Bronchial epithelial cell (primary cell): ENCODE measurements around the gene CD44. TPM values are rescaled to one million over a fixed set of nuclear protein-coding genes. Genes with fewer than 3 reads are reported as not detected.
A peak's percentile ranks its signal among the peaks of the same experiment; 100 is the strongest.

Experiments used
- DNase-seq: peaks from one replicate; pipeline ENCODE4 v3.0.0-alpha.2; 2010; ENCODE audit warnings: low read depth
- FAIRE-seq: peaks from 2 replicates; lab custom pipeline; 2011; peaks lifted over from hg19 to GRCh38; lab: Jason Lieb, UNC
- H3K27me3 ChIP-seq: 2 replicates; pipeline ENCODE4 v1.5.1; 2011; ENCODE audit warnings: low read length; ENCODE audit not compliant: control insufficient read depth, insufficient read depth
- H3K36me3 ChIP-seq: 2 replicates; pipeline ENCODE4 v1.5.1; 2011; ENCODE audit warnings: low read length; ENCODE audit not compliant: control insufficient read depth, insufficient read depth
- H3K4me3 ChIP-seq: 2 replicates; pipeline ENCODE4 v1.5.1; 2011; ENCODE audit warnings: mild to moderate bottlenecking, low read depth, low read length, control low read depth
- total RNA-seq: library from RNA; depleted of rRNA; stranded (reverse); fragments of >200 nt; gene quantifications from 2 replicates; pipeline ENCODE4 v1.2.1, GENCODE V29; 2014
- TF ChIP-seq, protein P1 (sequence below): IDR thresholded peaks from 2 replicates; pipeline ENCODE4 v1.5.1; 2011; ENCODE audit warnings: mild to moderate bottlenecking, moderate library complexity, low read length, control low read depth, inconsistent platforms; ENCODE audit not compliant: insufficient read depth, severe bottlenecking

Gene CD44
- total RNA-seq, 1 donor from 2014 or later, result 254 TPM

DNA sequence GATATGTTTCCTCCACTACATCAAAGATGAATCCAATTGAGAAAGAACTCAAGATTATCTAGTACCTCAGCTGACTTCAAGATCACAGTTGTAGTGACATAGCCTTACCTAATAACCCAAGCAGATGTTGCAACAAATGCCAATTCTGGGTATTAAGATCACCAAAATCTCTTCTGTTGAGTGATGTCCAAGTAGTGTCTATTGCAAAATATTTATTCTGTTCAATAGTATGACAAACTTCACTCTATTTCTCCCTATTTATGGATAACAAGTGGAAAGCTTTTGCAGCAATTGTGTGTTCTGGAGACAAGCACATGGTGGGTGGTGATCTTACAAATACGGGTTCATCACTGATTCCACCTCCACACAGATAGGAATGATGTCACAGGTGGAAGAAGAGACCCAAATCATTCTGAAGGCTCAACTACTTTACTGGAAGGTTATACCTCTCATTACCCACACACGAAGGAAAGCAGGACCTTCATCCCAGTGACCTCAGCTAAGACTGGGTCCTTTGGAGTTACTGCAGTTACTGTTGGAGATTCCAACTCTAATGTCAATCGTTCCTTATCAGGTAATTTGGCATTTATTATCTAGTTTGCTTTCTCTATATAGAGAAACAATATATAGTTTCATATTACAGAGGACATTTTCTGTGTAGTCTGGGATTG is 72.0 kb downstream of the CD44 start:
- no peak for FAIRE-seq
- H3K36me3 ChIP-seq, result peaks cover 16% of the 10 kb centered on the region

DNA sequence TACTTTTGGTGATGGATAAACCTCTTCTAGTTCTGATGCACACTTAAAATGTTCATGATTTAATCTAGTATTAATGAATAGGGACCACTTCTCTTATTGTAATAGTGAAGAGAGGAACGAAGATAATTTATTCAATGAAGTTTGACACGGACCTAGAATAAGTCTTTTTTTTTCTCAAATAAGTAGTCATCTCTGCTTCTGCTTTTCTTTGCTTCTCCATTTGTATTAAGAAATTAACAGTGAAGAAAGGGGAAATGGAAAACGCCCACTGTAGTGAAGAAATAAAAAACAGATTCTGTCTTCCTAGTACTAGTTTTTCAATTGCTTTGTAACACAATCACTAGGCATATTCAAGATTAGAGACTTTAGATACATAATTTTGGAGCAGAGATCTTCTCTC is 73.0 kb downstream of the CD44 start:
- TF ChIP-seq, protein P1, sequence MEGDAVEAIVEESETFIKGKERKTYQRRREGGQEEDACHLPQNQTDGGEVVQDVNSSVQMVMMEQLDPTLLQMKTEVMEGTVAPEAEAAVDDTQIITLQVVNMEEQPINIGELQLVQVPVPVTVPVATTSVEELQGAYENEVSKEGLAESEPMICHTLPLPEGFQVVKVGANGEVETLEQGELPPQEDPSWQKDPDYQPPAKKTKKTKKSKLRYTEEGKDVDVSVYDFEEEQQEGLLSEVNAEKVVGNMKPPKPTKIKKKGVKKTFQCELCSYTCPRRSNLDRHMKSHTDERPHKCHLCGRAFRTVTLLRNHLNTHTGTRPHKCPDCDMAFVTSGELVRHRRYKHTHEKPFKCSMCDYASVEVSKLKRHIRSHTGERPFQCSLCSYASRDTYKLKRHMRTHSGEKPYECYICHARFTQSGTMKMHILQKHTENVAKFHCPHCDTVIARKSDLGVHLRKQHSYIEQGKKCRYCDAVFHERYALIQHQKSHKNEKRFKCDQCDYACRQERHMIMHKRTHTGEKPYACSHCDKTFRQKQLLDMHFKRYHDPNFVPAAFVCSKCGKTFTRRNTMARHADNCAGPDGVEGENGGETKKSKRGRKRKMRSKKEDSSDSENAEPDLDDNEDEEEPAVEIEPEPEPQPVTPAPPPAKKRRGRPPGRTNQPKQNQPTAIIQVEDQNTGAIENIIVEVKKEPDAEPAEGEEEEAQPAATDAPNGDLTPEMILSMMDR, result no peak
- no peak for FAIRE-seq
- Histone ChIP-seq H3K27me3 (no peaks in the 10 kb centered on the region), H3K36me3 (peaks cover 18% of the 10 kb centered on the region), H3K4me3 (no peak overlapping the region)
- DNase-seq, result no peak

More for the DNA sequence above, 72.0 kb downstream of the CD44 start:
- no peak overlapping the region for H3K4me3 ChIP-seq
- H3K27me3 ChIP-seq, result no peaks in the 10 kb centered on the region
- no peak for DNase-seq
- TF ChIP-seq, protein P1, result no peak

DNA sequence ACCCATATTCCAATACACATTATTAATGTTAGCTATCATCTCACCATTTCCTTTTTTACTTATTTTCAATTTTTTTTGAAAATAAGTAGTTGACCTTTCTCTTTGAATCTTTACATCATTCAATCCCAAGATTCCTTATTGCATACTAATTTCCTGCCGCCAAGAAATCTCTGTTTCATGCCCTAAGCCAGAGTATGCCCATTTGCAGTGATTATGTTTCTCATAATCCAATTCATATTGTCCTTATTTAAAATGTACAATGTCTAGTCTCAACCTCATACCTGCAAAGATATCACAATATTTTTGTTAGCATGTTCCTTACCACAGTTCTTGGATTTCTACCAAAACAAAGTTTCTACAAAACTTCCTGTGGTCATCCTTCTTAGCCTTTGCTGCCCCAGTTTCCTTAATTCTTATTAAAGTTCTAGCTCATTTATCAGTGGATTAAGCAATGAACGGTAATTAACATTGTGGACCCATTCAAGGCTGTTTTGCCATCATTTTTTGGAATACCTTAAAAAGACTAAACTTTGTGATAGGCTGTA is 75.3 kb downstream of the CD44 start:
- Histone ChIP-seq H3K27me3 (no peaks in the 10 kb centered on the region), H3K36me3 (peaks cover 18% of the 10 kb centered on the region), H3K4me3 (no peak overlapping the region)
- DNase-seq, result no peak
- no peak for FAIRE-seq
- TF ChIP-seq, protein P1, result no peak

DNA sequence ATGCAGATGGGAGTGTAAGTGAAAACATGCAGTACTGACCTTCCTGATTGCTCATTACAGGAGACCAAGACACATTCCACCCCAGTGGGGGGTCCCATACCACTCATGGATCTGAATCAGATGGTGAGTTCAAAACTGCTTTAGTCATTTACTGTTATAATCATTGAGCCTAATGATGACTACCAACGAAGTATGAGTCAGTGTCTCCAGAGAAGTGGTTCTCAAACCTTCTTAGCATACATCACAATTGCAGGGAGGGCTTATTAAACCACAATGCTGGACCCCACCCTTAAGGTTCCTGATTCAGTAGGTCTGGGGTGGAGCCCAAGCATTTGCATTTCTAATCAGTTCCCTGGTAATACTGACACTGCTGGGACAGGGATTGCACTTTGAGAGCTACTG is 75.8 kb downstream of the CD44 start:
- FAIRE-seq, result no peak
- TF ChIP-seq, protein P1, result no peak
- peak; percentile 94 for DNase-seq
- H3K4me3 ChIP-seq, result no peak overlapping the region
- H3K36me3 ChIP-seq, result peaks cover 20% of the 10 kb centered on the region
- H3K27me3 ChIP-seq, result no peaks in the 10 kb centered on the region

DNA sequence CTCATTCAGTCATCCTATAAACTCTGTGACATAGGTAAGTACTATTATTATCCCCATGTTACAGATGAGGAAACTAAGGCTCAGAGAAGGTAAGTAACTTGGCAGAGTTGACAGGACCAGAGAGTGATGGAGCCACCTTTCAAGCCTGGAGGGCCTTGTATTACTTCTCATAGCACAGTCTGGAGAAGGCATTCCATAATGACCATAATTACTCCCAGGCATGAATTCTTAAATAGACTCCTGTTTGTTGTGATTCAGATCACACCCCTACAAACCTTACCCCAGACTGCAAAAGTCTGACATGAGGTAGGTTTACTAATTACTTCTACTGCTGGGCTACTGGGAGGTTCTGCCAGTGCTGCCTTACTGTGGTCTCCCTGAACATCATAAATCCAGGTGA is 77.0 kb downstream of the CD44 start:
- FAIRE-seq, result no peak
- peaks cover 25% of the 10 kb centered on the region for H3K36me3 ChIP-seq
- TF ChIP-seq, protein P1, result no peak
- H3K27me3 ChIP-seq, result no peaks in the 10 kb centered on the region
- no peak for DNase-seq
- no peak overlapping the region for H3K4me3 ChIP-seq
